HepG2 (cell line): Measurements from ENCODE around the gene NEURL1B. TPM values are rescaled to one million over a fixed set of nuclear protein-coding genes. Genes with fewer than 3 reads are reported as not detected.
A peak's percentile ranks its signal among the peaks of the same experiment; 100 is the strongest.

Experiments used
- BRCA1 ChIP-seq: sonication (generic); formaldehyde crosslinking; IDR thresholded peaks from 2 replicates; pipeline ENCODE4 v1.4.0; 2020; ENCODE audit warnings: missing genetic modification reagents
- CEBPG ChIP-seq: IDR thresholded peaks from 2 replicates; pipeline ENCODE4 v1.6.1; 2016
- CREB1 ChIP-seq, 2 experiments: fragments of 450-650 bp in 1 of 2; IDR thresholded peaks; 2 replicates each; pipeline ENCODE4 v1.6.1; 2016 to 2017; ENCODE audit warnings: control low read depth in 1 of 2, mild to moderate bottlenecking in 1 of 2, missing compliant biosample characterization in 1 of 2, missing genetic modification characterization in 1 of 2
- ELF1 ChIP-seq: sonication (generic); formaldehyde crosslinking; IDR thresholded peaks from 2 replicates; pipeline ENCODE4 v1.4.0; 2020; ENCODE audit warnings: missing genetic modification reagents
- ESRRA ChIP-seq: sonication (generic); formaldehyde crosslinking; IDR thresholded peaks from 2 replicates; pipeline ENCODE4 v1.5.1; 2020; ENCODE audit warnings: mild to moderate bottlenecking, low read depth, missing genetic modification reagents
- MAFG ChIP-seq: sonication (generic); formaldehyde crosslinking; IDR thresholded peaks from 2 replicates; pipeline ENCODE4 v1.5.1; 2020; ENCODE audit warnings: mild to moderate bottlenecking, missing genetic modification reagents
- PHF5A ChIP-seq: IDR thresholded peaks from one replicate; pipeline ENCODE4 v1.6.1; 2018; ENCODE audit warnings: low read depth, missing genetic modification reagents; ENCODE audit not compliant: unreplicated experiment
- POLR2G ChIP-seq: fragments of 200-400 bp; formaldehyde crosslinking; IDR thresholded peaks from 2 replicates; pipeline ENCODE4 v1.6.1; 2018; ENCODE audit warnings: mild to moderate bottlenecking, low read depth, low read length, moderate library complexity
- RFX3 ChIP-seq: IDR thresholded peaks from 2 replicates; pipeline ENCODE4 v1.6.1; 2016; ENCODE audit warnings: missing biosample characterization, missing genetic modification reagents
- RFX5 ChIP-seq: IDR thresholded peaks from 2 replicates; pipeline ENCODE4 v1.6.1; 2011; ENCODE audit warnings: low read depth, low read length, improper control_type of control experiment
- SMAD1 ChIP-seq: sonication (generic); formaldehyde crosslinking; IDR thresholded peaks from 2 replicates; pipeline ENCODE4 v1.4.0; 2020; ENCODE audit warnings: missing genetic modification reagents, low read depth, mild to moderate bottlenecking, borderline replicate concordance
- SMAD9 ChIP-seq: sonication (generic); formaldehyde crosslinking; IDR thresholded peaks from 2 replicates; pipeline ENCODE4 v1.5.1; 2020; ENCODE audit warnings: mild to moderate bottlenecking, missing genetic modification reagents
- SNRNP70 ChIP-seq: fragments of 200-400 bp; formaldehyde crosslinking; IDR thresholded peaks from 2 replicates; pipeline ENCODE4 v1.6.1; 2017; ENCODE audit warnings: mild to moderate bottlenecking, low read depth, low read length, moderate library complexity
- SP4 ChIP-seq: sonication (generic); formaldehyde crosslinking; IDR thresholded peaks from 2 replicates; pipeline ENCODE4 v1.8.1; 2023; ENCODE audit warnings: mild to moderate bottlenecking, missing genetic modification reagents
- TGIF2 ChIP-seq: IDR thresholded peaks from 2 replicates; pipeline ENCODE4 v1.6.1; 2016; ENCODE audit warnings: control low read depth, missing compliant biosample characterization
- ZFY ChIP-seq: sonication (generic); formaldehyde crosslinking; IDR thresholded peaks from 2 replicates; pipeline ENCODE4 v1.4.0; 2020; ENCODE audit warnings: missing genetic modification reagents
- ZNF547 ChIP-seq: sonication (generic); formaldehyde crosslinking; IDR thresholded peaks from 2 replicates; pipeline ENCODE4 v1.5.1; 2020; ENCODE audit warnings: mild to moderate bottlenecking, missing genetic modification reagents
- ZNF564 ChIP-seq: sonication (generic); formaldehyde crosslinking; IDR thresholded peaks from 2 replicates; pipeline ENCODE4 v1.8.1; 2023; ENCODE audit warnings: mild to moderate bottlenecking, missing genetic modification reagents
- ZNF572 ChIP-seq: sonication (generic); formaldehyde crosslinking; IDR thresholded peaks from 2 replicates; pipeline ENCODE4 v1.5.1; 2020; ENCODE audit warnings: mild to moderate bottlenecking, missing genetic modification reagents
- polyA plus RNA-seq, 8 experiments: library from polyadenylated mRNA; depleted of rRNA in 3 of 8; stranded (reverse) in 7 of 8; unstranded in 1 of 8; fragments of >200 nt; fragmentation: Illumina TruSeq in 4 of 8; extraction: Trizol in 4 of 8; gene quantifications; 2 replicates each; pipeline versions ENCODE4 v1.2.1 to v1.2.3, GENCODE V29; 2011 to 2016; ENCODE audit warnings: low read depth in 4 of 8, missing spikeins in 1 of 8, mixed read lengths in 1 of 8; ENCODE audit not compliant: insufficient read depth in 1 of 8
- total RNA-seq, 5 experiments: library from RNA; depleted of rRNA; stranded (reverse); fragments of >200 nt; fragmentation: Illumina TruSeq; extraction: Trizol; gene quantifications; 2 replicates each; pipeline ENCODE4 v1.2.3, GENCODE V29; 2016; ENCODE audit warnings: low read depth in 1 of 5
- TF ChIP-seq, protein P1 (sequence below): sonication (generic); formaldehyde crosslinking; IDR thresholded peaks from 2 replicates; pipeline ENCODE4 v1.4.0; 2020; ENCODE audit warnings: missing genetic modification reagents, mild to moderate bottlenecking, borderline replicate concordance
- TF ChIP-seq, protein P2 (sequence below): sonication (generic); formaldehyde crosslinking; IDR thresholded peaks from 2 replicates; pipeline ENCODE4 v1.4.0; 2020; ENCODE audit warnings: missing genetic modification reagents, borderline replicate concordance
- TF ChIP-seq, protein P3 (sequence below): sonication (generic); formaldehyde crosslinking; IDR thresholded peaks from 2 replicates; pipeline ENCODE4; 2020; ENCODE audit warnings: missing genetic modification reagents, mild to moderate bottlenecking, borderline replicate concordance

Gene NEURL1B
- total and polyA plus RNA-seq, 2 of the 13 experiments (the other 11 are each of a cell fraction or from before 2014, with no cell fraction given), result 0.09 to 0.13 TPM

DNA sequence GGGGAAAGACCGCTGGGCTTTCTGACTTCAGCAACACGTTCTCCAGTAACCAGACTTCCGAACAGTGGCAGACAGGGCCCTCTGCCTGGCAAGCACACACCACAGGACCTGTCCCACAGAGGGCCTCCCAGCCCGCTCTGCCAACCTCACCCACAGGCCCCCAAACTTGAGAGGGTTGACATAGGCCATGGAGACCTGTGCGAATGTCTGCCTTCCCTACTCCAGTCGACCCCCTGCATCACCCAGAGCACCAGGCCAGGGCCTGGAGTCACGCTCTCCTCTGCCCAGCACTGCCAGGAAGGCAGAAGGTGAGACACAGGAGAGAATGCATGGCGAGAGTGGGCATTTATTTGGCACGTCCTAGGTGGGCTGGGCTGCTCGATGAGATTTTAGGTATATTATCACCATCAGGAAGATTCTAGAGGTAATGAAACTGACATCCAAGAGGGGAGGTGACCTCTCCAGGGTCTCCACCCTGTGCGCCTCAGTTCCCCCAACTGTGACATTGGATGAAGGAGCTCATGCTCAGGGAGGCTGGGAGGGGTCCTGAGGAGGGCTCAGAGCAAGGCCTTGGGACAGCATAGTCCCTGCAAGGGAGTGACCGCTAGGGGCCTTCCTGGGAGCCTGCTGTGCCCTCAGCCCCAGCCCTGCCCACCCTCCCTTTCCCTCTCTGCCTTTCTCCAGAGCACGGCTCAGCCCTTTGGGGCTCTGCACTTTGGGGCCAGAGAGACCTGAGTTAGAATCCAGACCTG lies 75.0 kb downstream of the NEURL1B start (continued):
- TF ChIP-seq RFX5 (no peak), BRCA1 (no peak), MAFG (CRISPR knock-in tag) (no peak), CEBPG (CRISPR knock-in tag) (no peak), SNRNP70 (no peak), POLR2G (no peak), ZNF547 (CRISPR knock-in tag) (no peak), TGIF2 (CRISPR knock-in tag) (no peak), SP4 (CRISPR knock-in tag) (peak; percentile 19; the same call in 1 of the 2 replicates), ELF1 (CRISPR knock-in tag) (no peak), ZNF564 (CRISPR knock-in tag) (no peak), PHF5A (CRISPR knock-in tag) (no peak), SMAD1 (CRISPR knock-in tag) (no peak), RFX3 (CRISPR knock-in tag) (no peak), ZFY (CRISPR knock-in tag) (0 out of 2 replicates have a peak, but pooled peaks have one; percentile 17), CREB1 (IDR thresholded peaks at IDR 0.05) (no peak), CREB1 (CRISPR knock-in tag; IDR thresholded peaks at IDR 0.05) (no peak), ESRRA (CRISPR knock-in tag) (no peak), SMAD9 (CRISPR knock-in tag) (no peak), ZNF572 (CRISPR knock-in tag) (peak; percentile 79; the same call in 1 of the 2 replicates)
- TF ChIP-seq, protein P1, sequence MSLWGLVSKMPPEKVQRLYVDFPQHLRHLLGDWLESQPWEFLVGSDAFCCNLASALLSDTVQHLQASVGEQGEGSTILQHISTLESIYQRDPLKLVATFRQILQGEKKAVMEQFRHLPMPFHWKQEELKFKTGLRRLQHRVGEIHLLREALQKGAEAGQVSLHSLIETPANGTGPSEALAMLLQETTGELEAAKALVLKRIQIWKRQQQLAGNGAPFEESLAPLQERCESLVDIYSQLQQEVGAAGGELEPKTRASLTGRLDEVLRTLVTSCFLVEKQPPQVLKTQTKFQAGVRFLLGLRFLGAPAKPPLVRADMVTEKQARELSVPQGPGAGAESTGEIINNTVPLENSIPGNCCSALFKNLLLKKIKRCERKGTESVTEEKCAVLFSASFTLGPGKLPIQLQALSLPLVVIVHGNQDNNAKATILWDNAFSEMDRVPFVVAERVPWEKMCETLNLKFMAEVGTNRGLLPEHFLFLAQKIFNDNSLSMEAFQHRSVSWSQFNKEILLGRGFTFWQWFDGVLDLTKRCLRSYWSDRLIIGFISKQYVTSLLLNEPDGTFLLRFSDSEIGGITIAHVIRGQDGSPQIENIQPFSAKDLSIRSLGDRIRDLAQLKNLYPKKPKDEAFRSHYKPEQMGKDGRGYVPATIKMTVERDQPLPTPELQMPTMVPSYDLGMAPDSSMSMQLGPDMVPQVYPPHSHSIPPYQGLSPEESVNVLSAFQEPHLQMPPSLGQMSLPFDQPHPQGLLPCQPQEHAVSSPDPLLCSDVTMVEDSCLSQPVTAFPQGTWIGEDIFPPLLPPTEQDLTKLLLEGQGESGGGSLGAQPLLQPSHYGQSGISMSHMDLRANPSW, result no peak
- TF ChIP-seq, protein P2, sequence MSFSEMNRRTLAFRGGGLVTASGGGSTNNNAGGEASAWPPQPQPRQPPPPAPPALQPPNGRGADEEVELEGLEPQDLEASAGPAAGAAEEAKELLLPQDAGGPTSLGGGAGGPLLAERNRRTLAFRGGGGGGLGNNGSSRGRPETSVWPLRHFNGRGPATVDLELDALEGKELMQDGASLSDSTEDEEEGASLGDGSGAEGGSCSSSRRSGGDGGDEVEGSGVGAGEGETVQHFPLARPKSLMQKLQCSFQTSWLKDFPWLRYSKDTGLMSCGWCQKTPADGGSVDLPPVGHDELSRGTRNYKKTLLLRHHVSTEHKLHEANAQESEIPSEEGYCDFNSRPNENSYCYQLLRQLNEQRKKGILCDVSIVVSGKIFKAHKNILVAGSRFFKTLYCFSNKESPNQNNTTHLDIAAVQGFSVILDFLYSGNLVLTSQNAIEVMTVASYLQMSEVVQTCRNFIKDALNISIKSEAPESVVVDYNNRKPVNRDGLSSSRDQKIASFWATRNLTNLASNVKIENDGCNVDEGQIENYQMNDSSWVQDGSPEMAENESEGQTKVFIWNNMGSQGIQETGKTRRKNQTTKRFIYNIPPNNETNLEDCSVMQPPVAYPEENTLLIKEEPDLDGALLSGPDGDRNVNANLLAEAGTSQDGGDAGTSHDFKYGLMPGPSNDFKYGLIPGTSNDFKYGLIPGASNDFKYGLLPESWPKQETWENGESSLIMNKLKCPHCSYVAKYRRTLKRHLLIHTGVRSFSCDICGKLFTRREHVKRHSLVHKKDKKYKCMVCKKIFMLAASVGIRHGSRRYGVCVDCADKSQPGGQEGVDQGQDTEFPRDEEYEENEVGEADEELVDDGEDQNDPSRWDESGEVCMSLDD (CRISPR knock-in tag), result no peak
- TF ChIP-seq, protein P3, sequence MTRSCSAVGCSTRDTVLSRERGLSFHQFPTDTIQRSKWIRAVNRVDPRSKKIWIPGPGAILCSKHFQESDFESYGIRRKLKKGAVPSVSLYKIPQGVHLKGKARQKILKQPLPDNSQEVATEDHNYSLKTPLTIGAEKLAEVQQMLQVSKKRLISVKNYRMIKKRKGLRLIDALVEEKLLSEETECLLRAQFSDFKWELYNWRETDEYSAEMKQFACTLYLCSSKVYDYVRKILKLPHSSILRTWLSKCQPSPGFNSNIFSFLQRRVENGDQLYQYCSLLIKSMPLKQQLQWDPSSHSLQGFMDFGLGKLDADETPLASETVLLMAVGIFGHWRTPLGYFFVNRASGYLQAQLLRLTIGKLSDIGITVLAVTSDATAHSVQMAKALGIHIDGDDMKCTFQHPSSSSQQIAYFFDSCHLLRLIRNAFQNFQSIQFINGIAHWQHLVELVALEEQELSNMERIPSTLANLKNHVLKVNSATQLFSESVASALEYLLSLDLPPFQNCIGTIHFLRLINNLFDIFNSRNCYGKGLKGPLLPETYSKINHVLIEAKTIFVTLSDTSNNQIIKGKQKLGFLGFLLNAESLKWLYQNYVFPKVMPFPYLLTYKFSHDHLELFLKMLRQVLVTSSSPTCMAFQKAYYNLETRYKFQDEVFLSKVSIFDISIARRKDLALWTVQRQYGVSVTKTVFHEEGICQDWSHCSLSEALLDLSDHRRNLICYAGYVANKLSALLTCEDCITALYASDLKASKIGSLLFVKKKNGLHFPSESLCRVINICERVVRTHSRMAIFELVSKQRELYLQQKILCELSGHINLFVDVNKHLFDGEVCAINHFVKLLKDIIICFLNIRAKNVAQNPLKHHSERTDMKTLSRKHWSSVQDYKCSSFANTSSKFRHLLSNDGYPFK (CRISPR knock-in tag), result no peak
